Amniotic epithelial cell (primary cell): ENCODE data around the gene SIX1.

Experiments used
- DNase-seq: peaks from one replicate; pipeline ENCODE4 v3.0.0-alpha.2; 2010; ENCODE audit warnings: low read depth

The SIX1 gene

DNA sequence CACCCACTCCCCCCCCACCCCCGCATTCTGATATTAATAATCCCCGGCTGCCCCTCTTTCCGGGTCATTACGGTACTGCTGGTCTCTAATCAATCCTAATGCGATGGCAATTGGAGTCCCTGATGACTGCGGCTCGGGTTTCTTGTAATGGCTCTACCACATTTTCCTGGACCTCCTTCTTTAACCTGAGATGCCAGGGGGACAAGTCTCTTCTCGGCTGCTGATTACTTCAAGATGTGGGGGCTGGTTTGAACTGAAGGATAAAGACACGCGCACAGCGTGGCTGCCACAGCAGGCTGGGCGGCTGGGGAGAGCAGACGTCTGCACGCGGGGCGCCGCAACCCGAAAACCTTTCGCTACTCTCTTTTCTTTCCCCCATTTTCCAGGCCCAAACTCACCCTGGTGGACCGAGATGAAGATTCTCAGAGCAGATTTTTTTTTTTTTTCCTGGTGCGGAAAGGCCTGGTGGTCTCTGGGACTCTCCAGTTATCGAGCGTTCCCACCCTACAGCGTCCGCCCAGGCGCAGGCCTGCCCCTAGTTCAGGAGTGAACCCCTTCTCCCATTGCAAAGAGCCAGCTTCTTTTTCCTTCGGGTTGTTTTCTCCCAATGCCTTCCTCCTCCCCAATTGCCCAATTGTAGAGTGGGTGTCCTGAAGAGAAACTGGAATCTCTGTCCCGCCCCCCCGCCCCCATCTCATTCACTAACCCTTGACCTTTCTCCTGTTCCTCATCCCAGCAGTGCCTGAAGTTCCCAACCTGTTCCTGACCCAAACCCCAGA lies 6.0 kb upstream of the SIX1 start:
- DNase-seq: no peak

DNA sequence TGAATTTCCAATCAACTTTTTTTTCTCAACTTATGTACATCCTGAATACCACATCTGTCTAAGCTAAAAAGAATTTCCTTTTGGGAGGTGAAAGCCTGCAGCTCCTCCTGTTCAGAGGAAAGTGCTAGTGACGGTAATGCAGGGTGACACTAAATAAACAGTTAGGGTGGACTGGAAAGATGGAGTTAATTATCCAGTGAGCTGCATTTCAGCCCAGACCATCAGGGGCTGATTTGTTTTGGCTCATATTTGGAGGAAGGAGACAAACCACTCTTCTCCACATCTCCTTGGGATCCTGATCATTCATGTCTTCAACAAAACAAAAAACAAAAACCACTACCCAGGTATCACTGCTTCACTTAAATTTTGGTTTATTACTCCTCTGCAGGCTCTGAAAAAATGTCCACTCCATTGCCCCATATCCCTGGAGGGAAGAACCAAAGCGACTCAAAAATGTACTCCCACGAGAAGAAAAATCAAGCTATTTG lies 5.1 kb upstream of the SIX1 start:
- no peak for DNase-seq

DNA sequence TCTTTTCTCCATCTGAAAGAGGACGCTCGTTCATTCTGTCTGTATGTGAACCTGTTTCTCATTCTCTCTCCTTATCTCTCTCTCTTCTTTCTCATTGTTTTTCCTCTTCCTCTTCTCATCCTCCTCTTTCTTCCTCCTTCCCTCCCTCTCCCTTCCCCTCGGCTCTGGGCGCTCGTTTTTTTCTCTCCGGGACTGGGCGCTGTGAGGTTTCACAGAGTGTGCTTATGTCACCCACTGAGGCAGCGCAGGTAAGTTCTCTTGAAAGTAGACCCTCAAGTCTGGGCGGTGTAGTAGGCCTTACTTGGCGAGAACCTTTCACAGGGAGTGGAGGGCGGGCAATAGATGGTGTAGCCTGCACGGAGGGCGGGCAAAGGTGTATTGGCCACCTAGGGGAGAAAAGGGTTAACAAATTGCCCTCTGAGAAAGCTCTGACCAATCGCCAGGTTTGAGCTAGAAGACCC lies 4.5 kb upstream of the SIX1 start:
- no peak for DNase-seq

DNA sequence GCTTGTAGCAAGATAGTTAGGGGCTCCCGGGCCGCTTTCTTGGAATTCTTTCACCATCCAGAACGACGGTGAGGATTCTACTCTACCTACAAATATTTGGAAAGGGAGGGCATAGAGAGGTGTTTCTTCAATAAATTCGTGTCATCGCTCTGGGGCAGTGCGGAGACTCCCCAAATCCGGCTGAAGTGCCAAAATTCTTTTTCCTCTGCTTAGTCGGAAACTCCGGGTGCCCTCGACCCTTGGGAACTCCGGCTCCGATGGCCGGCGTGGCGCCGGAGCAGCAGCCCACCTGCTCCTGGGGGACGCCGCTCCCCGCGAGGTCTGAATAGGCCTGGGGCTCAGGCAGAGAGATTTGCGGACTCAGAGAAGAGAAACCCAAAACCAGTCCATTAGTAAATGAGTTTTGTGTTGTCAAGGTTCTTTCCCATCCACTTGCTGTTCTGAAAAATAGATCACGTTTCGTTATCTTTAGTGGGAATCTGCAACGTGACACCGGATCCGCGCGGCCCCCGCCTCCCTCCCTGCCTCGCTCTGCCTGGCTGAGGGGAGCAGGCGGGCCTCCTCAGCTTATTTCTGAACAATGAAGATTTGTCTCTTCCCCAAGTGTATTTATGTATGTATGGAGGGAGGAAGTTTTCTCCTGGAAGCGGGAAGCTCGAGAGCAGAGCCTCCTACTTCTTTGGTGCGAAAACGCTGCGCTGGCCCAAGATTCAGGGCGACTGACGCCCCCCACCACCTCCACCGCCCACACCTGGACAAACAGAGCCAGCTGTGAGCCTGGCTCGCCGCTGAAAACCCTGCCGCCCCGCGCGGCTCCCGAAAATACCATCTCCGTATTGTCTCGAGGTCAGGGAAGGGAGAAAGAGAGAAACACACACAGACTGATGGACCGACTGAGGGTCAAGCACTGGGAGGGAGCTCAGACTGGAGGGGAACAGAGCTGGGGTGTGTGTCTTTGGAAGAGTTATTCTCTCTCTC lies 3.7 kb upstream of the SIX1 start:
- DNase-seq: no peak

DNA sequence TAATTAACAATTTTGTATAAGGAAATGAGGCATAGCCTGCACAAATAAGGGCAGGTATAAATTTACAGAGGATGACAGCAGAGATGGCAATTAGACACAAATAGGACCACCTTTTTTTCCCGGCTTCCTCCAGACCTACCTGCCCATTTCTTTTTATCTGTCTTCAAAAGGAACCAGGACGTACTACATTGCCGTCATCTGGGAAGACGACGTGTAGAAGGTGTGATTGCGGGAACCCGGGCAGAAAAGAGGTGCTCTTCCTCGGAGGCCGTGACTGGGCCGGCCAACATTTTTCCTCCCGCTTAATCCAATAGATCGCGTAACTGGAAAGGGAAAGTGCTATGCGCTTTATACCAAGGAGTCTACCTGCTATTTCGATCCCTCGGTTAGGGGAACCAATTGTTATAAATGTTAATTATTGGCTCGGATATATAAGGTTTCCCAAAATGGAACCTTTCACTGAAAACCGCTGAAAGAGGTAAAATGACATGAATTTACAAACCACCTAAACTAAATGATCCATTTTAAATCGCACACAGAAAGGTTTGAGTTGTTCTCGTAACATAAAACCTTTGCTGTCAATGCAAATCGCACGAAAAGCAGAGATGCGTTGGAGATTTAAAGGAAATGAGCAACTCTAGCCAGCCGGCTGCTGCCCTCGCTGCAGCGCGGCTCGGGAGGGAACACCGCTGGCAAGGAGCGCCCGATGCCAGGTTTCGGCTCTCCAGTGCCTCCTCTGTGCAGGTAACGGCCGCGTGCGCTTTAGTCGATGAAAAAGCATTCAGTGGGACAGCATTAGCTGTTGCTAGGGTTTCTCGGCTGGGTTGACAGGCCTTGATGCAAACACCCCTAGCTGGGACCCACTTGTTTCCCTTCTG lies 2.8 kb upstream of the SIX1 start:
- DNase-seq: no peak

DNA sequence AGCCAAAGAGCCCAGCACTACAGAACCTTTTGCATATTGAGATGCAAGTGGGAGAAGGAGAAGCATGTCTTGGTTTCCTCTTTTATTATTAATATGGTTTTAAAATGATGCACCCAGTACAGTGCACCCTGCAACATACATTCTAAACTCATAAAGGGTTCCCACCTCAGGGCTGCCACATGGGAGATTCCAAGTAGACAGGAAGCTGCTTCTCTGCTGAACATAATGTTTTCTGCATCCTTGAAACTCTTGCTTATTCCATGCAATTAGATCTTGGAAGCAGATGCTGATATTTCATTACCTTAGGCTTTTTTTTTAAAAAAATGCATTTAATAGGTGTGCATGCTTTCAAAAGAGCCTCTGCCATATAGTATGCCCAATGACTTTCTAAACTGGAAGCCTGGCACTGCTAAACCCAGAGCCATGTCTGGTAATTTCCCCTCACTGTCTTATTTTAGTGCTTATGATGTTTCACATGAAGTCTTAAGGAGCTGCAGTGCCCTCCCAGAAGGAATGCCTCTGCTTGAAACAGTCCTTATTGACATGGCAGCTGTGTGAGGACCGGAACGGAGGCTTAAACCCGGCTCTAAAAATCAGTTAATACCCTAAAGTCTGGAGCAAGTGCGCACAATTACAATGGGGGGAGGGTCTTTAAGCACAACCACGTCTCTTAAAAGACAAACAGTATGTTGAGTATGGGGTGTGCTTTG lies 2.0 kb upstream of the SIX1 start:
- DNase-seq: no peak

DNA sequence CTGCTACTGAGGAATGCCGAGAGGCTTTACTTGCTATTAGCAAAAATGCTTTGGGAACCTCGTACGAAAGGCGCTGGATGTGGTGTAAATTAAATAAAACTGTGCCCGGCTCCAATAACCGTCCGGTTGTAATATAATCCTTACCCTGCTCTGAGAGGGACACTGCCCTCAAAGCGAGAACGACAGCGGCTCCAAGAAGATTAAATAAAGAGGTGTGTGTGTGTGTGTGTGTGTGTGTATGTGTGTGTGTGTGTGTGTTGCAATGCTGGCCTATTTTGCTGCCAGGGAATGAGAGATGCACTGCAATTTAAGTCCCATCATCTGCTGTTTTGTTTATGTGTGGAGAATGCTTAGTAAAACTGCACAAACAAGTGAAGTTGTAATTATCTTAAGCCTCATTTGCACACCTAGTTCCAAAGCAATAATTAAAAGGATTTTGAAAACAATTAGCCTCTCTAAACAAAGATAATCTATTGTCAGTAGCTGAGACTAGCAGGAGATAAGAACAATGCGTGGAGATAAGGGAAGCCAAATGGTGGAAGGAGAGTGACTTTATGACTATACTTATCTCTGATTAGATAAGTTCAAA lies 1.2 kb upstream of the SIX1 start:
- no peak for DNase-seq

DNA sequence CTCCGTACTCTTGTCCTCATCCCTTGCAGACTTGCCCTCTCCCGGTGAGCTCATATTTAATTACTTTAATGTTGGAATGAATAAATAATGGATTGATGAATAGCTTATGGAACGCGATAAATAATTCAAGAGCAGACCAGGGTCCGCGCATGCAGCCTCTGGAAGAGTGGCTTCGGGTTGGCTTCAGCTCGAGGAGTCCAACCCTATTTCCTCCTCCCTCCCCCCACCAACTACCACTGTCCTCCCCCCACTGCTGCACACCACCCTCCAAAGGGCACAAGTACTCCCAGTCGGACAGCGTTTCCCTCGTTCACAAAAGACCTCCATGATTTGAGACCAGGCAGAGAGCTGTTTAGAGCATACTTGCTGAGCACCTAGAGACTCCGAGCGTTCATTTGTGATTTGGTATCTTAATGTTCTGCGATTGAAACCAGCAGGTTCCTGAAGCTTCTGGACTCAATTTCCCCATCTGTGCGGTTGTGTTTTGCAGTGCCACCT lies 647 bp upstream of the SIX1 start:
- DNase-seq: no peak

DNA sequence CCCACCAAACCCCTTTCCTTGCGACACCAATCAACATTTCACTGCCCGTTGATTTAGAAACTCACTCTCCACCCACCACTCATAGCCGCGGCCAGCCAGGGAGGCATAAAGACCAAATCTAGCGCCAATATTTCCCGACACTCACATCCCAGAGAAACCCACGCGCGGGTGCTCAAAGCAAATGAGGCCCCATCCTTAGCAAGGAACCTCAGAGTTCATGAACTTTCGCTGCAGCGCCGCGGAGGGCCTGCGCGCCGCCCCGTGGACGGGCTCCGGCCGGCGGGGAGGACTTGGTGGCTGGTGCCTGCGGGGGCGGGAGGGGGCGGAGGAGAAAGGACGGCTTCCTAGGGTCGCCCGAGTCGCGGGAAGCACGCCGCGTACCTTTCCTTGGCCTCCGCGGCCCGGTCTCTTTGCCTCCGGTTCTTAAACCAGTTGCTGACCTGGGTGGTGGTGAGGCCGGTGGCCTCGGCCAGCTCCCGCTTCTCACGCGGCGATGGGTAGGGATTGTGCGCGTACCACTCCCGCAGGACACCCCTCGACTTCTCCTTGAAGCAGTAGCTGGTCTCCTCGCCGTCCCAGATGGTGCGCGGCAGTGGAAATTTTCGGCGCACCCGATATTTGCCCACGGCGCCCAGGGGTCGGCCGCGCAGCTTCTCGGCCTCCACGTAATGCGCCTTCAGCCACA lies 886 bp downstream of the SIX1 start:
- no peak for DNase-seq

DNA sequence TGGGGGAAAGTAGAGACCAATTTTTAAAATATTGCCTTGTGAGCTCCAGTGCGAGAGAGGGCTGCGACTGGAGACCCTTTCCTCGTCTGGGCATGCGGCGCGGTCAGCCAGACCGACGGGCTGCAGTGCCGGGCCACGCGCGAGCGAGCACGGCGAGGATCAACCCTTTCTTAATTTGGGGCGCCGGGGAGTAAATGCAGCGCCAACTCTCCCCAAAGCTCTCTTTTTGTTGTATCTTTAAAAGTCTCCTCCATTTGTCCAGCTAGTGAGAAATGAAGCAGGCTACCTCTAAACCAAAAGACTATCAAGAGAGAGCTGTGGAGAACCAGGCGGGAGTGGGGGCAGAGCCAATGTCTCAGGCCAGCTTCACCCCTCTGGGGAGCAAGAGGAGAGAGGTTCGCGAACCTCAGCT lies 1.4 kb downstream of the SIX1 start:
- DNase-seq: no peak

DNA sequence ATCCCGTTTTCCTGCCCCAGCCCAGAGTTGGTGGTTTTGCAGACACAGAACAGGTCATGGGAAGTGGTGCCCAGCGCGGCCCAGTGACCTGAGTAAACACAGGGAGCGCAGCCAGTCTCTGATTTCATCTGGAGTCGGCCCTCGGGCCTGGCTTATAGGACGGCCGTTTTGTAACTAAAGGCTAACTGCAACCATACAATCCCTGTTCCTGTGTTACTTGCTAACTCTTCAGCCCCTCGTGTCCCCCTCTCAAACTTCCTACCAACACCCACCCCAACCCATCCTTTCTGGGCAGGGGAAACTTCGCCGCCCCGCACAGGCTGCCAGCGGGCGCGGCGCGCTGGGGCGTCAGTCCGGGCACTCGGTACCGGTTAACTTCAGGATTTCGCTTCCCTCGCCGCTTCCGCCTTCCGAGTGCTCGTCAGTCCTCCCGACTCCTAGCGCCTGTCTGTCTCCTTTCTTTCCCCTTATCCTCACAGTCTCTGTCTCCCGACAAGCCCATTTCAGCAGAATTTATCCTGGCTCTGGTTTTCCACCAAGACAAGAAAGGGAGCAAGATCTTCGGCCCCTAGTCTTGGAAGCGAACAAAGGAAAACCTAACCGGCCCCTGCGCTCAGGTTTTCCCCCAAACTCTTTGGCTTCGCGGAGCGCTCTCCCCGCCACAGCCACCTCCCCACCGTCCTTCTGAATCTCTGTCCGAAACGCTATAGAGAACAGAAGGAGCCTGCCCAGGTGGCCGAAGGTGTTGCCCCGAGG lies 2.0 kb downstream of the SIX1 start:
- DNase-seq: no peak

DNA sequence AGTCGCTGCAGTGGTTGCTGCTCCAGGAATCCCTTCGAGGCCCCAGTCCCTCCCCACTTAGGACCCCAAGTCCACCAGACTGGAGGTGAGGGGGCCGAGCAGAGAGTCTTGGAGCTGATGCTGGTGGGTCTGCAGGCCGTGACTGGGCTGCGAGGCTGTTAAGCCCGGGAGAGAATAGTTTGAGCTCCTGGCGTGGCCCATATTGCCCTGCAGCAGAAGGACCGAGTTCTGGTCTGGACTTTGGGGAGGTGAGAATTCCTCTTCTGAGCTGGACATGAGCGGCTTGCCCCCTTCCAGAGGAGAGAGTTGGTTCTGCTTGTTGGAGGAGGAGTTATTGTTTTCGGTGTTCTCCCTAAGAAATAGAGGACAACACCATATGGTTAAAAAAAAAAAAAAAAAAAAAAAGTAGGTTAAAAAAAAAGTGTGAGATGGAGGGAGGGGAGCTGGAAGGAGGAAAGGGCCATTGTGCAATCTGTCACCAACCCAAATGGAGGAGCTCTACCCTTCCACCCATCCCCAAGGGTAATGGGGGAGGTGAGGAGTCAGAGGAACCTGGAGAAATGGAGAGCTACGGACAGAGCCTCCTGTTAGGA lies 3.0 kb downstream of the SIX1 start:
- no peak for DNase-seq

DNA sequence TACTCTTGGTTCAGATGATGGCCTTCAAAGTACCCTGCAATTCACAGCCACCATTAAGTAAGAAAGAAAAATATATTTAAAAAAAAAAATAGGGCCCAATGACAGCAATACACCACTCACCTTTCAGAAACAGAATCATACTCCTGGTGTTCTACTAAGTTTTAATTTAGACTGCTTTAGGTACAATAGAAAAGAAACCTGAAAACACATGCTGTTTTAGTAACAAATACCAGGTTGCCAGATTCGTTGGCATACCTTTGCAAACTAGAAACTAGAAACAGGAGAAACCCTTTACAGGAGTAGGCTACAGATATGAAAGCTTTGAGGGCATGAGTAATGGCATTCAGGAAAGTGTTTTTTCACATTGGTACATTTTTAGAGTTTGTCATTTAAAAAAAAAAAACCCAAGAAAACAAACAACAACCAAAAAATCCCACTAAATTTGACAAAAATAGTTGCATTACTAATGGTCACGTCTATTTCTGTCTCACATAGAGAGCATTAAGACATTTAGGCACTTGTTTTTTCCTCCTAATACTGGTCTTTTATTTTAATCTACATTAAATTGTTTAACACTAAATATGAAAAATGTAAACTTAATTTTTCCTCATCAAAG lies 4.0 kb downstream of the SIX1 start:
- DNase-seq: no peak

DNA sequence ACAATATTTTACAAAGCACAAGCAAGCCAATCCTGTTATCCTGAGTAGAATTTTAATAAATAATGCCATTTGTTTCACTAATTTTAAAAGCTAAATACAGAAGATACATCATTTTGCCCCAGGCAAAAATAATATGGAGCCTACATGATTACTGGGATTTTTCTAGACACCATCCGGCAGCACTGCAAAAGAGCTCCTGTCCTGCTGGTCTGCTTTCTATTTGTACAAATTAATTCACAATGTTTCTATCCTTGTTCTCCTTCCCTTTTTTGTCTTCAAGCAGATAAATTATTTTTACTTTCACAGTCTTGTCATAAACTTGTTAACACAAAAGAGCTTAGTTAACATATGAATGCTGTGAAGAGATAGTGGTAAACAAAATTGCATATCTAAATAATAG lies 4.6 kb downstream of the SIX1 start:
- no peak for DNase-seq

DNA sequence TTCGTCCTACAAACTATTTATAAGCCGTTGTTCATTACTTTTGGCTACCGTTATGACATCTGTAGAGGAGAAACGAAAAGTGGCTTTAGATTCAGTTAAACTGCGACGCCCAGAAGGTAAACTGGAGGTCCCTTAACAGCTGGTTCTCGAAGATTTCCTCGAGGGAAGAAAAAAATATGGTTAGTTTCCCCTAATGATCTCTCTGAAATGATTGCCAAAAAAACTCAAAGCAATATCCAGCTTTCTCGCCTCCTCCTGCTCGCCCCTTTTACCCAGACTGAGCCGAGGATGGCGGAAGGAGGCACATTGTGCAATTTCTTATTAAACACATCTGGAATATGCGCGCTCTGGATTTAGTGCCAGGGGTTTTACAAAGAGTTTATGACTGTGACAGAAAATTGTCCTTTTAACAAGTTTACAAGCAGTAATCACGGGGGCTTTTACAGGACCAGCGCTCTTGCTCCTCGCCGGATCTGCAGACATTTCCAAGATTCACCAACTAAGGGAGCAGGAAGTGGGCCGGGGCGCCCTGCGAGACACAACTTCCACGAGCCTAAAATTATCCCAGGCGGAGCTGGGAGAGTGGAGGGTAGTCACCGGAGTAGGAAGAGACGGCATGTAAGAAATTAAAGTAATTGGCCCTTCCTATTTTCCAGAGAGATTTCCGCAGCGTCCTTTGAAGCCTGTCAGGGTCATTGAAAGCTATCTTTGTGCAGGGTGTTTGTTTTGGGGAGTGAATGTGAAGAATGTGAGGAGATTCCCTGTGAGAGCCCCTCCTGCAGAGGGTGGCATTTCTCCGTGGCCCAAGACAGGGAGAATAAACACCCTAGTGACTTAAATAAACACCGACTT lies 5.6 kb downstream of the SIX1 start:
- DNase-seq: no peak

DNA sequence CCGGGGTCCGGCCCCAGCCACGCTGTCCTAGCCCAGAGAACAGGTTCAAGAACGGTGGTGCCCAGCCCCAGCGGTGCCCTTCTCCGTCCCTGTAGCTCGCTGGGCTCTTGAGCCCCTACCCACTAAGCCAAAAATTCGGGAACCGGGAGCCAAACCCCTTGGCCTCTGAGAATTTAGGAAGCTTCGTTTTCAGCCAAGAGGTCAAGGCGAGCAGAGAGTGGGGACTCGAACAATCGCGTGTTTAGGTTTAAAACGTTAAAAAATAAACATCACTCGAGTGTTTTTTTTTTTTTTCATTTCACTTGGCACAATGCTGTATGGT lies 6.2 kb downstream of the SIX1 start:
- no peak for DNase-seq

DNA sequence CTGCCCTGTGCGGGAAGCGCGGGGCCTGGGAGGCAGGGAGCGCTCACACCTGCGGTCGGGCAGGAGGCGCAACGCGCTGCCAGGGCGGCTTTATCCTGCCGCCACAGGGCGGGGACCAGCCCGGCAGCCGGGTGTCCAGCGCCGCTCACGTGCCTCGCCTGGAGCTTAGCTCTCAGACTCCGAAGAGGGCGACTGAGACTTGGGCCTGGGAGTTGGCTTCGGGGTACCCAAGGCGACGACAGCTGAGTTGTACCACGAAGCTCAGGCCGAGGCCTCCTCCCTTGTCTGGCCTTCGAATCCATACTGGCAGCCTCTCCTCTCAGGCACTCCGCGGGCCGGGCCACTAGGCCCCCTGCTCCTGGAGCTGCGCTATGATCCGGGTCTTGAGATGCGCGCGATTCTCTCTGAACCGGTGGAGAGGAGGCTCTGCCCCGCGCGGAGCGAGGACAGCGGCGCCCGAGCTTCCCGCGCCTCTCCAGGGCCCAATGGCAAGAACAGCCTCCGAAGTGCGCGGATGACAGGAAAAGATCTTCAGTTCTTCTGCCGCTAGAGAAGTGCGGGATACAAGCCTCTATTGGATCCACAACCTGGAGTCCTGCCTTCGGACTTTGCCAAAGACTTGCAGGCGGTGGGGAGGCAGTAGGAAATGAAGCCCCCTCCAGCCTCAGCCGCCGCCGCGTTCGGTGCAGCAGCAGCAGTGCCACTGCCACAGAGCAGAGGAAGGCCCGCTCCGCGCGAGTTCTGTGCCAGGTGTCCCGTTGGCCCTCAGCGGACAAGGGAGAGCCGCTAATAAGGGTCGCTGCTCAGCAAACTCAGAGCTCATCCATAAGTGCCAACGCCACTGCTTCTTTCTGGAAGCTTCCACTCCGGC lies 6.8 kb downstream of the SIX1 start:
- no peak for DNase-seq
